T-helper 1 cell treated with Interleukin-12 subunit alpha and Interleukin-12 subunit beta and Interleukin-4 antibody, amounts not matched to agents 30 ng/mL and 1 ng/mL, for 36 hours (primary cell): ENCODE data around the gene MXI1. TPM values are rescaled to one million over a fixed set of nuclear protein-coding genes. Genes with fewer than 3 reads are reported as not detected.
"Not testable (repeated sequence)": the region's sequence is repeated elsewhere in the genome, so short reads cannot be mapped to it uniquely, and the experiment has no call there.

Source experiments
- intact Hi-C: fragments of 100-400 bp; cut with micrococcal nuclease; formaldehyde crosslinking; loops from one replicate; pipeline ENCODE4 v1.15.1; 2024
- total RNA-seq: library from RNA; stranded (reverse); gene quantifications from 2 replicates; pipeline ENCODE4 v1.2.3, GENCODE V29; 2022

Gene MXI1
- total RNA-seq, 1 donor from 2014 or later, result 16.7 TPM

DNA sequence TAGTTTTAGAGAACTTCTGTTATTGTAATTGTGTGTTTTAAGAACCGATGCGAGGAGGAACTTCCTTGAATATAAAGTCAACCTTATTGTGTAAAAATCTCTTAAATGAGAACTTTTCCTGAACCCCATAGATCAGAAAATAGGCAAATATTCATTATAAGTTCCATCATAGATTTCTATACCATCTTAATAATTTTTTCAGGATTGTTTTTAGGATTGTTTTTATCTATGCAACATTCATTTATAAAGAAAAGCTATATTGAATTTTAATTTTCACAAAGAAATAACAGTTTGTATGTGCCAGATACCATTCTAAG is 99.0 kb downstream of the MXI1 start:
- intact Hi-C loops, result loop anchor here (1.0 to 10.0 kb wide), 14 partner anchors 18 to 1878 kb away; partner anchors contain the start of genes DUSP5, GPAM and SMC3

DNA sequence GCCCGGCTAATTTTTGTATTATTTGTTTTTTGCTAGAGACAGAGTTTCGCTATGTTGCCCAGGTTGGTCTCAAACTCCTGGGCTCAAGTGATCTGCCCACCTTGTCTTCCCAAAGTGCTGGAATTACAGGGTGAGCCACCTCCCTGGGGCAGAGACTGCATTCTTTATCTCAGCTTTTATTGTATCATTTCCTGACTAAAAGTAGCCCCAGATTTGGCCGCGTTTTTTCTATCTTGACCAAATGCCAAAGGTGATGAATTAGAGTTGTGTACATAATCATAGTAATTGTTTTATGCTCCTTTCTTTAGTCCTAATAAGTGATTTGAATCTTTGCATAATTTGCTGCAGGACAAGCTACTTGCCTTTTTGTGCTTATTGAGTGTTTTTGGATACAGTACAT is 100.4 kb downstream of the MXI1 start:
- intact Hi-C loops, result loop anchor here (5.0 to 10.0 kb wide), 4 partner anchors 437 to 1877 kb away; partner anchors contain the start of gene GPAM

DNA sequence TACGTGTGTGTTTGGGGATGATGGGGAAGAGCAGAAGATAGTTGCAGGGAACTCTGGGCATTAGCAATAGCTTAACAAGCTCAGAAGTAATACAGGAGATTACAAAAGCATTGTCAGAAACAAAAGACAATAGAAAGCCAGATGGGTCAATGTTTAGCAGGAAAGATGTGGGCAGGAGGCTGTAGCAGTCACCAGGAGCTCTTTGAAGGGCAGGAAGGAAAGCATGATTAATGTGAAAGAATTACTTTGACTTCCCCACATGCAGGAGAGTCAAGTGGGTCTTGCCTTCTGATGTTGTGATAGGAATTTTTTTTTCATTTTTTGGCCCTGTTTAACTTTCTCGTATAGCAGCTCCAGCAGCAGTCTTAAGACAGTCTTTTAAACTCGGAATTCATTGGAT is 103.3 kb downstream of the MXI1 start:
- intact Hi-C loops, result loop anchor here (1.0 to 5.0 kb wide), 8 partner anchors 44 to 290 kb away; no protein-coding TSS in a partner anchor

DNA sequence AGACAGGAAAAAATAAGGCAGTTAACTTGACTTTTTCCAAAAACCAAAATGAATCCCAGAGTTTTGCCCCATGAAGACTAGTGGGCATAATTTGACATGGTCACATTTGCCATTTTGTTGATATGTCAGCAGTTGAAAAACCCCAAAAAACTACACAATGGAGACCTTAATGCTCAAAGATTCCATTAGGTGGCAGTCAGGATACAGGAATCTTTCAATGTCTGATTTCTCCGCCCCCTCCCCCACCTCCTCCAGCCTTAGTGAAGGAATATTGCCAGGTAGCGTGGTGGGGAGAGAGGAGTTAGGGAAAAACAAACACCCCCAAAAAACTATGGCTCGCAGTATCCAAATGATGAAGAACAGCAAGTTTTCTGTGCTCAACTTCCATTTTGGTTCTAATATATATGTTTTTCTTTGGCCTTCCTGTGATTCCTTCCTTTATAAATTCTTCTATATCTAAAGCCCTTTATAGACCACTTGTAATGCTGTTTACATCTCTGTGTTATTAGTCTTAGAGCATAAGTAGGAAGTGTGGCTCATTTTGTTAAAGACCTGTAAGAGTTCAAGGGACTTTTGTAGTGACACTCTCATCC is 104.0 kb downstream of the MXI1 start:
- intact Hi-C loops, result loop anchor here (1.0 to 5.0 kb wide), 8 partner anchors 43 to 289 kb away; no protein-coding TSS in a partner anchor

DNA sequence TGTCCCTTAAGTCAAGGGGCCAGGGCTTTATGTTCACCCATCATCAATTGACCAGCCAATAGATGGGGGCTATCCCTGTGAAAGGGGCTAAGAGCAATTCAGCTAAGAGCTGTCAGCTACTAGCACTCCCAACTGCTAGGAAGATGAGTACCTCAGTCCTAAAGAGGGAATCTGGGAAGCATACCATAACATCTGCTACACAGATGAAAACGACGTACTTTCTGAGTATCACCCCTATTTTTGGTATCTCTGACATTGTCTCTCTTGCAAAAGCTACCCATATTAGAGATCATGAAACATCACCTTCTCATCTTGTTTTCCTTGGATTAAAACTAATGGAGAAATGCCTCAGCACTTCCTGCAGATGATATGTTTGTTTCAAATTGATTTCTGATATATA is 104.8 kb downstream of the MXI1 start:
- intact Hi-C loops, result loop anchor here (5.0 kb wide), 1 partner anchor 115 kb away; no protein-coding TSS in a partner anchor

DNA sequence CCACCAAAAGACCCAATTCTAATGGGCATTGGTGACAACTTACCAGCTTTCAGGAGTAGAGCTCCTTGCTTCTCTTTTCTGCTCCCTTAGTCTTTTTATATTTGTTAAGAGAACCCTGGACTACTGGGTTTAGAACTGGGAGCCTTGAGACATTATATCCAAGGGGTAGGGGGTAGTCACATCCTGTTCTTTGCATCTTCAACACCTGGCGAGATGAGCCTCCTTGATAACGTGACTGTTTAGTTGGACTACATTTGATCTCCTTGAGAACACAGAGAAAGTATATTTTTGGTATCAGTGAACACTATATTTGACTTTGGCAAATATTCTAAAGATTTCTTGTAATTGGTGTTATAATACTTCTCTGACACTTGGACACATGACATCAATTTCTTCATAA is 106.3 kb downstream of the MXI1 start:
- intact Hi-C loops, result loop anchor here (1.0 to 5.0 kb wide), 2 partner anchors 87 to 114 kb away; no protein-coding TSS in a partner anchor

DNA sequence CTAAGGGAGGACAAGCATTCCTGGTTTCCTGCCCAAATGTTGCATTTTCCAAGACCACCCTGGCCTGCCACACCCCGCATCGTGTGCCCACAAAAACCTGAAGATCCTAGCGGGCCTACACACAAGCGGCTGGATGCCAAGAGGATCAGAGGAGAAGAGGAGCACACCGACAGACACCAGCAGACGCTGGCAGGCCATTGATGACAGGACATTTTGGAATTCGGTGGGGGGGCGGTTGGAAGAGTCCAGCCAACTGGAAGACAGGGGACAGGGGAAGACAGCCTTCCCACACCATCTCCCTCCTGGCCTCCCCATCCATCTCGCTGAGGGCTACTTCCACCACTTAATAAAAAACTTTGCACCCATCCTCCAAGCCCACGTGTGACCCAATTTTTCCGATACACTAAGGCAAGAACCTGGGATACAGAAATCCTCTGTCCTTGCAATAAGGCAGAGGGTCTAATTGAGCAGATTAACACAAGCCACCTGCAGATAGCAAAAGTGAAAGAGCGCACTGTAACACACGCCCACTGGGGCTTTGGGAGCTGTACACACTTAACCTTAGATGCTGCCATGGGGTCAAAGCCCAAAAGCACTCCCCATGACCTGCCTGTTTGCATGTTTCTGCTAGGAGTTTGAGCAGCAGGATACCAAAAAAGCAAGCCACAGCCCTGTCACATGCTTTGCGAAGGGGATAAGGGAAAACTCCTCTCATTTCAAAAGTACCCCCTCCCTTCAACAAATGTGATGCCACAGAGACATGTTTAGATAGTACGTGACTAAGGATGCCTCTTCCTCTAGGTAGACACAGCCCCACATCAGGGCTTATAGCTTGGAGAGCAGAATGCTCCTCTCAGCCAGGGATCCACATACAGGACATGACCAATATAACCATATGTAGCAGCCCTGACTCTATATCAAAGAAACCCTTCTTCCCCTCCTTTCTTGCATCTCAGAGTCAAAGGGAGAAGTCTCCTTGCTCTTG is 110.8 kb downstream of the MXI1 start:
- intact Hi-C loops, result no loop called here

DNA sequence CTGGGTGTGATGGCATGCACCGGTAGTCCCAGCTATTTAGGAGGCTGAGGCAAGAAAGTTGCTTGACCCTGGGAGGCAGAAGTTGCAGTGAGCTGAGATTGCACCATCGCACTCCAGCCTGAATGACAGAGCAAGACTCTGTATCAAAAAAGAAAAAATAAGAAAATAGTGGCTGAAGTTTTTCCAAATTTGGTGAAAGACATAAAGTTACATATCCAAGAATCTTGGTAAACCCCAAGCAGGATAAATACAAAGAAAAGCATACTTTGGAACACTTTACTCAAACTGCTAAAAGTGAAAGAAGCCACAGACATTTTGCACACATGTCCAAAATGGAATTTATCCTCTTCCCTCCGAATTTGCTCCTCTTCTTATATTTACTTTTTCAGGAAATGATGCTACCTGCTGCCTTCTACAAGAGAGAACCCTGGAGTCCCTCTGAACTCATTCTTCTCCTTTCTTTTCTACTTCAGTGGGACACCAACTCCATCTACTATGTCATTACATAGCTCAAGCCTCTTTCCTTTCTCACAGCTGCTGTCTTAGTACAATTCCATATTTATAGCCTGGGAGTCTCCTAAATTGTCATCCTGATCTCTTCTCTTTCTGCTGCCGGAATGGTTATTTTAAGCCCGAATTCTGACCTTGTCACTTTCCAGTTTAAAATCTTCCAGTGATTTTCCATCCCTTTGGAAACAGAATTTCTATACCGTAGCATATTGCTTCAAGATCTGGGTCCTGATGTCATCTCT is 114.6 kb downstream of the MXI1 start:
- intact Hi-C loops, result no loop called here

DNA sequence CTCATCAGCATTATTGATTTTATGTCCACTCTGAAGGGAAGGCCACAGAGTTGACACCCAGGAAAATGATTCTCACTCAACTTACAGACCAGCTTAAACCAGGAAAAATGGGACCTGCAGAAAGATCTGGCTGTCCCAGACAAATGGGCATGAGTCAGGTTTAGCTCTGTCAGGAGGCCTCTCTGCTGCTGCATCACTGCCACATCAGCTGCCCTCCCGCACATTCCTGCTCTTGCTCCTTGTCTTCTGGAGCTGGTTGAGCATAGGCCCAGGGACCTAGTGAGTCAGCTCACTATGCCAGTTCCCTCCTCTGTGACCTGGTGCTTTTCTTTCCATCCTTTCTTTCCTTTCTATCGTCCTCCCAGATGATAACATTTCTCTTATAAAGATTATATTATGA is 116.1 kb downstream of the MXI1 start:
- intact Hi-C loops, result no loop called here

DNA sequence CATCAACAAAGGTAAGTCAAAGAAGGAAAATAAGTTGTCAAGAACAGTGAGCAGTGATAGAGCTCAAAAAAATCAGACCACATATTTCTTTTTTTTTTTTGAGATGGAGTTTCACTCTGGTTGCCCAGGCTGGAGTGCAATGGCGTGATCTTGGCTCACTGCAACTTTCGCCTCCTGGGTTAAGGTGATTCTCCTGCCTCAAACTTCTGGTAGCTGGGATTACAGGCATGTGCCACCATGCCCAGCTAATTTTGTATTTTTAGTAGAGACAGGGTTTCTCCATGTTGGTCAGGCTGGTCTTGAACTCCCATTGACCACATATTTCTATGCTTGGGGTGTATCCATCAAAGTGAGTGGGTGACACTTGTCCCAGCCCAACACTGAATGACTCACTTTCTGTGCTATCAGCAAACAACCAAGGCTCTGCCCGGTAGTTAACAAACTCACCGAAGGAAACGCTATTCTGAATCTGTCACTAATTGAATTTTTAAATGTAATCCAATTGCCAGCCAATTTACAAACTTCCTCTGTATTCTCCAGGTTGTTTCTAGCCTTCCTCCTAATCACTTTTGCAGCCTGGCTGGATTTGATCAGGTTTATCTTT is 116.9 kb downstream of the MXI1 start:
- intact Hi-C loops, result loop anchor here (1.0 kb wide), 1 partner anchor 18 kb away; no protein-coding TSS in a partner anchor

DNA sequence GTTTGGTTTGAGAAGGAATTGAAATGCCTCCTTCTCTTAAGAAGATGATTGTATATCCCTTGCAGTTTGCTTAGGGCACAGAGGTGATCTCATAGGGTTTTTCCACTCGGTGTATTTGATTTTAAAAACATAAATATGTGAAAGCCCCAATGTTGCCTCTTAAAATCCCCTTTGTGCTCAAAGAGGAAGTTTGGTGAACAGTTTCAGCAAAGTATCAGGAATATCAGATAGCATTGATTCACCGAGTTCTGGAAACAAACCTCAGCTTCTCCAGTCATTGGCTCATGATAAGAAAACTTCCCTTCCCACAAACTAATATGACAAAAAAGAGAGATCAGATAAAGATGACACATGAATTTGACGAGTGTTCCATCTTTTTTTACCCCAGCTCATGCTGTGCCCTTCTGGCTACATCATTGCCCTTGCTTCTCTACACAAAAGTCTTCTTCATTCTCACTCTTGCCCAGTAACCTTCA is 117.4 kb downstream of the MXI1 start:
- intact Hi-C loops, result loop anchor here (1.0 kb wide), 2 partner anchors 19 to 28 kb away; no protein-coding TSS in a partner anchor

DNA sequence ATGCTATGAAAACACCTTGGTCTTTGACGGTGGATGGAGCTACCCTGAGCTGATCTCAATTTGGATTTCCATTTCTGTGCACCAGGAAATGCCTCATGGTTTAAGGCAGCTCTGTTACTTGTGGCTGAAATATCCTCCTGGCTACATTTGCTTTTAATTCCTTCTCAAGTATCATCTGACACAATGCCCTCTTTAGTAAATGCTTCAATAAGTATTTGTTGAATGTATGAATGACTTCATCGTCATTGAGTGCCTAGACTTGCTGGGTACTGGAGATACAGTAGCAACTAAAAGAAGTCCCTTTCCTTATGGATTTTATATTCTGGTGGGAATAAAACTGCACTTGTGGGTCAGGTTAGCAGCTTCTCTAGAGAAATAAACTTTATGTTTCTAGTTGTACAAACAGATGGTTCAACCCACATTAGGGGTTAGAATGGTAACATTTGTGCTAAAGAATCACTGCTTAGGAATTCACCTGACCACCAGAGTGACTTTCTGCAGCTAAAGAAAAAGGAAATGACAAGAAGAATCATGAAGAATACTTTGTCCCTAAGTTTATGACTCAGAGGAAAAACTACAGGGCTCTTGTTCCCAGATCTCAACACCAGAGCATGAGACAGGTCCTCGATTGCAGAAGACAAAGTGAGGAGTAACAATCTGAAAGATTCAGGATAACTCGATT is 119.1 kb downstream of the MXI1 start:
- intact Hi-C loops, result no loop called here

DNA sequence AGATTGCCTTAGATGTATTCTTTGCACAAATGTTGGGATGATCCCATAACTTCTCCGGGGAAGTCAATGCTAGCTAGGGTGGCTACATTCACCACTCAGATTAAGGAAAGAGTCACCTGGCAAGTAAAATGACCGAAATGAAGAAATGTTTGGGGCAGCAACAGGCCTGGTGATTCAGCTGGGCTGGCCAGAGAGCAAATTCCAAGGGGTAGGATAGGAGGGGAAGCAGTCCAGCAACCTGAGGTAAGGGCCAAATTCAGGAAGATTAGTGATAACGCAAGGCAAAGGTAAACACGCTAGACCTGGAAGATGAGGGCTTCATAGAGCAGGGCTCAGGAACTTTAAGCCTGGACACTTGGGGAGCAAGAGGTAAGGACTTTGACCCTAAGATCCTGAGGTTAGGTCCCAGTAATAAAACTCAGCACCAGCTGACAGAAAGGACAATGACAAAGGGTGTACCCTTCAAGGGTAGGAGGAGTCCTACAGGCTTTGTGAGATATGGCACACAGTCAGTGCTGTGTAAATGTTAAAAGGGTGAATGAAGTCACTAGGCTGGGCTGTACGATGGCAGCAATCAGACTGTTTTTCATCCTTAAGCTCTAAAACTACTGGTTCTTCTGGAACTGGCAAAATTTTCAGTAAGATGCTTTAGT is 120.0 kb downstream of the MXI1 start:
- intact Hi-C loops, result no loop called here

DNA sequence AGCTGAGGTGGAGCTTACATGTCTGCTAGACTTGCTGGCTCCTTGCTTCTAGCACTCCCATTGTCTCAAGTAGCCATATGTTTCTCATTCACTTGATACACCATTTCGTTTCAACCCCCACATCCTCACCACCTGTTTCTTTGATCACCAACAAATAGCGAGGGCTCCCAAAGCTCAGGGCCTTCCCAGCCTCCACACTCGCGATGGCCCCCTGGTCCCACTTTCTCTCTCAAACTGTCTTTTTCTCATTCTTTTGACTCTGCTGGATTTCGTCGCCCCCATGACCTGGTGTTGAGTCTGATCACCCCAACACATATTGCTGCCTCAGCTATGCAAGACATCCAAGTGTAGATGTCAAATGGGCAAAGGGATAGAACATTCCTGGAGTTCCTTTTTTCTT is 123.3 kb downstream of the MXI1 start:
- intact Hi-C loops, result no loop called here

DNA sequence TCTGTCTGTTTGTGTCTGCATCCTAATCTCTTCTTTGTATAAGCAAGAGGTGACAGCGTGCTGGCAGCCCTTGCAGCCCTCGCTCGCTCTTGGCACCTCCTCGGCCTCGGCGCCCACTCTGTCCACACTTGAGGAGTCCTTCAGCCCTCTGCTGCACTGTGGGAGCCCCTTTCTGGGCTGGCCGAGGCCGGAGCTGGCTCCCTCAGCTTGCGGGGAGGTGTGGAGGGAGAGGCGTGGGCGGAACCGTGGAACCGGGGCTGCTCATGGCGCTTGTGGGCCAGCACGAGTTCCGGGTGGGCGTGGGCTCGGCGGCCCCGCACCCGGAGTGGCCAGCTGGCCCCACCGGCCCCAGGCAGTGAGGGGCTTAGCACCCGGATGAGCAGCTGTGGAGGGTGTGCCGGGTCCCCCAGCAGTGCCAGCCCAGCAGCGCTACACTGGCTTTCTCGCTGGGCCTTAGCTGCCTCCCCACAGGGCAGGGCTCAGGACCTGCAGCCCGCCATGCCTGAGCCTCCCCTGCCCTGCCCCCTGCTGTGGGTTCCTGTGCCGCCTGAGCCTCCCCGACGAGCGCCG is 123.9 kb downstream of the MXI1 start:
- intact Hi-C loops, result not testable (repeated sequence)

DNA sequence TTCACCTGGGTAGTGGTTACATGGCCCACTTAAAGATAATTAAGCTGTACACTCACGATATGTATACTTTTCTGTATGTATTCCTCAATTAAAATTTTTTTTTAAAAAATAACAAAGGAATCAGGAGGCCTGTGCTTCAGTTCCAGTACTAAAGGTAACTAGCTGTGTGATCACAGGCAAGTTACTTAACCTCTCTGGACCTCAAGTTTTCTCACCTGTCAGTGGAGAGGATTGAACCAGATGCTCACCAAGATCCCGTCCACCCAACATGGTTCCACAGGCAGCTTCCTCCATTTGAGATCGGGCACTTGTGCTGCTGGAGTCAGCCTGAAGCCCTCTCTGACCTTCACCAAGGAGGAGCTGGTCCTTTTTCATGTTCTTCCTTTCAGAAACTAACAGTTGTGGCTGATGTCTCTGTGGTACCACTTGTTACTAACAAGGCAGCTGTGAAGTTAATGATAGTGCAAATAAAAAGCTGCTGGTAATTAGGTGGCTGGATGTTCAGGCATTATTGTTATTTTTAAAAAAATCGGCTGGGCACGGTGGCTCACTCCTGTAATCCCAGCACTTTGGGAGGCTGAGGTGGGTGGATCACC is 126.8 kb downstream of the MXI1 start:
- intact Hi-C loops, result no loop called here

DNA sequence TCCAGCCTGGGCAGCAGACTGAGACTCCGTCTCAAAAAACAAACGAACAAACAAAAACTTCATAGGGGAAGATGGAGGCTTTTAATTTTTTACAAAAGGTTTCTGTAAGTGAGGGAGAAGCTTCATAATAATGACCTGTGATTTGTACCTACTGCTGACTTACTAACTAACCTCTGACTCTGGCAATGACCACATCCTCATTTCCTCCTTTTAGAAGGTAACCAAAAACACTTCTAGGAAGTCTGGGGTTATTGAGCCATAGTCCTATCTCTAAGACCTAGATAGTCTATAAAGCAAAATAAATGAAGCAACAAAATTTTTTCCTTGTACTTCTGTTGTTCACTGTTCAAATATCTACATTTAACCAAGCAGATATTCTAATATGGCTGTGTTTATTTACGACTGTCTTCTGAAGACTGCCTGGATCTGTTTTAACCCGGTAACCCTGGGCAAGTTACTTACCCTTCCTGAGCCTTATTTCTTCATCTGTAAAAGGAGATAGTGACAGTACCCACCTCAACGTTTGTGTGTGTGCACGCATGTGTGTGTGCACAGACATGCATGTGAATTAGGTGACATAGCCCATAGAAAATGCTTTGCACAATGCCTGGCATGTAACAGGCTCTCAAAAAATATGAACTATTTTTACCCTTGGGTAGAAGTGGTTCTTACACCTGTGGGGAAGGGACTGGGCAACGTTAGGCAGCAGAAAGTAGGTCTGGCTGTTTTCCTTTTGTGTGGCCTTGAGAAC is 128.1 kb downstream of the MXI1 start:
- intact Hi-C loops, result loop anchor here (1.0 kb wide), 2 partner anchors 21 to 79 kb away; no protein-coding TSS in a partner anchor

DNA sequence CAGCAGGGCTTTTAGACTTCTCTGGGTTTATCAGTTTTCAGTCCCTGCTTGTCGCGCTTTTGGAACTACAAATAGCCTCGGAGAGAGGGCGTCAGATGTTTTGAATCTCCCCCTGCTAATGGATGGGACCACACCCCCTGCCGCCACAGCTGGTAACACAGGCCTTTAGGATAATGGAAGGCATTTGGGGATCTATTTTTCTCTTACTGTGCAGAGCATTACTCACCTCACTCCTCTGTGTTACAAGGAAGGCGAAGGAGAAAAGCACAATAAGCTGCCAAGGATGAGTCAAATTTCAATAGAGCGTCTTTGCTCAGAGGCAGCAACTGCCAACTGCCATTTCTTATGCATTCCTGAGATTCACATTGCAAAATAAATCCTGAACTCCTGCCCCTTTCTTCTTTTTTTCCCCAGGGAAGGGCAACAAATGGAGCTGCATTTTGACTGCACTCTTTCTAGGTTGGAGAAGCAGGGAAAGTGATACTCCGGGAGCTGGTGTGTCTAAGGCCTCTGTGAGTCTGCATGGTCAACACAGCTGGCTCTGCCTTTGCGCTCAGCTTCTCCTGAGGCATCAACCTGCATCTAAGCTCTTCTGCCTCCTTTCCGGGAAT is 128.8 kb downstream of the MXI1 start:
- intact Hi-C loops, result no loop called here
